Measurements from ENCODE around the gene UCMA. TPM values are rescaled to one million over a fixed set of nuclear protein-coding genes. Genes with fewer than 3 reads are reported as not detected.
"Not testable (repeated sequence)": the region's sequence is repeated elsewhere in the genome, so short reads cannot be mapped to it uniquely, and the experiment has no call there.

The UCMA gene
- total and polyA plus RNA-seq, 12 donors, result not detected

GRCh38 chr10:13239923-13240322 is 5.7 kb upstream of the UCMA start:
- Histone ChIP-seq H3K9me3 (no peaks in the 10 kb centered on the region), H3K27me3 (peaks cover 0 to 12% (median under 1%) of the 10 kb centered on the region in 7 donors), H3K4me3 (no peak overlapping the region), H3K36me3 (no peaks in the 10 kb centered on the region), H3K4me1 (no peaks in the 10 kb centered on the region), H3K27ac (no peak overlapping the region)
- ATAC-seq, result no peak
- intact Hi-C loops (cut with DNase I), result no loop called here
- TF ChIP-seq, protein P1, sequence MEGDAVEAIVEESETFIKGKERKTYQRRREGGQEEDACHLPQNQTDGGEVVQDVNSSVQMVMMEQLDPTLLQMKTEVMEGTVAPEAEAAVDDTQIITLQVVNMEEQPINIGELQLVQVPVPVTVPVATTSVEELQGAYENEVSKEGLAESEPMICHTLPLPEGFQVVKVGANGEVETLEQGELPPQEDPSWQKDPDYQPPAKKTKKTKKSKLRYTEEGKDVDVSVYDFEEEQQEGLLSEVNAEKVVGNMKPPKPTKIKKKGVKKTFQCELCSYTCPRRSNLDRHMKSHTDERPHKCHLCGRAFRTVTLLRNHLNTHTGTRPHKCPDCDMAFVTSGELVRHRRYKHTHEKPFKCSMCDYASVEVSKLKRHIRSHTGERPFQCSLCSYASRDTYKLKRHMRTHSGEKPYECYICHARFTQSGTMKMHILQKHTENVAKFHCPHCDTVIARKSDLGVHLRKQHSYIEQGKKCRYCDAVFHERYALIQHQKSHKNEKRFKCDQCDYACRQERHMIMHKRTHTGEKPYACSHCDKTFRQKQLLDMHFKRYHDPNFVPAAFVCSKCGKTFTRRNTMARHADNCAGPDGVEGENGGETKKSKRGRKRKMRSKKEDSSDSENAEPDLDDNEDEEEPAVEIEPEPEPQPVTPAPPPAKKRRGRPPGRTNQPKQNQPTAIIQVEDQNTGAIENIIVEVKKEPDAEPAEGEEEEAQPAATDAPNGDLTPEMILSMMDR (IDR thresholded peaks at IDR 0.05), result no peak
- WGBS, 2 donors, result 87 to 90% methylated on average over 7 of the region's 7 CpGs
- DNase-seq, result no peak

GRCh38 chr10:13238271-13239077 is 4.3 kb upstream of the UCMA start:
- Histone ChIP-seq H3K27me3 (peaks cover 0 to 27% (median 11%) of the 10 kb centered on the region in 7 donors), H3K36me3 (no peaks in the 10 kb centered on the region), H3K4me3 (no peak overlapping the region), H3K27ac (no peak overlapping the region), H3K9me3 (no peaks in the 10 kb centered on the region), H3K4me1 (no peaks in the 10 kb centered on the region)
- TF ChIP-seq, protein P1 (IDR thresholded peaks at IDR 0.05), result no peak
- DNase-seq, result no peak
- 82% methylated on average over 16 of the region's 16 CpGs for WGBS, 2 donors
- intact Hi-C loops (cut with DNase I), result no loop called here
- no peak for ATAC-seq

DNA sequence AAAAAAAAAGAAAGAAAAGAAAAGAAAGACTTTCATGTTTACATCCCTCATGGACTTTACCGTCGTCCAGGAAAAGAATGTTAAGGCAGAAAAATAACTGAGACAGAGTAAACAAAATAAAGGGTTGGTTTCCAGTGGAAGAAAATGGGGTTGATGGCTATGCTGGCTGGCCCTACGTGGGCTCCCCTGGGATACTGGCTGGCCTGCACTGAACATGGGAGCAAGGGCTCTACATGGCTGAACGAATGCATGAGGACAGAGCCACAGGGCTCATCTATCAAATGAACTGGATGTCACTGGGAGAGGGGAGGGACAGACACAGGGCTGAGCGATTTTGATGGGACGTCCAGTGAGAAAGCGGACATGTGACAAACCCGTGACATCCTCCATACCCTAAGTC is 2.5 kb upstream of the UCMA start:
- peaks cover 0 to 31% (median 14%) of the 10 kb centered on the region in 7 donors for H3K27me3 ChIP-seq
- 79 to 83% methylated on average over 8 of the region's 8 CpGs for WGBS, 2 donors
- intact Hi-C loops (cut with DNase I), result no loop called here
- no peak overlapping the region for H3K4me3 ChIP-seq
- H3K4me1 ChIP-seq, result no peaks in the 10 kb centered on the region
- no peaks in the 10 kb centered on the region for H3K9me3 ChIP-seq
- DNase-seq (no peak), ATAC-seq (no peak)
- no peaks in the 10 kb centered on the region for H3K36me3 ChIP-seq
- H3K27ac ChIP-seq, result no peak overlapping the region
- TF ChIP-seq, protein P1 (IDR thresholded peaks at IDR 0.05), result no peak

DNA sequence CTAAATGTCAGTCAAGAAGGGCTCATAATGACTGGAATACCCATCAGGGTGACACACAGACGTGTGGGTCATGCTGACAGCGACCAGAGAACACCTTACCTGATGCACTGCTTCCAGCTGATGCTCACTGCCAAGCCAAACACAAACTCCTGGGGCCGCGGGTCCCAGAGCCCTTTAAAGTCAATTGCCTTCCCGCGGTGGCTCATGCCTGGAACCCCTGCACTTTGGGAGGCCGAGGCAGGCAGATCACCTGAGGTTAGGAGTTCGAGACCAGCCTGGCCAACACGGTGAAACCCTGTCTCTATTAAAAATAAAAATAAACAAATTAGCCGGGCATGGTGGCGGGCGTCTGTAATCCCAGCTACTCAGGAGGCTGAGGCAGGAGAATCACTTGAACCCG is 562 bp upstream of the UCMA start:
- H3K4me1 ChIP-seq; DNase-seq; H3K36me3 ChIP-seq; H3K9me3 ChIP-seq; ATAC-seq; intact Hi-C loops (cut with DNase I); H3K4me3 ChIP-seq; H3K27ac ChIP-seq: not testable (repeated sequence)
- 91% methylated on average over 13 of the region's 13 CpGs for WGBS, 2 donors
- peaks cover 0 to 31% (median 14%) of the 10 kb centered on the region in 7 donors for H3K27me3 ChIP-seq

DNA sequence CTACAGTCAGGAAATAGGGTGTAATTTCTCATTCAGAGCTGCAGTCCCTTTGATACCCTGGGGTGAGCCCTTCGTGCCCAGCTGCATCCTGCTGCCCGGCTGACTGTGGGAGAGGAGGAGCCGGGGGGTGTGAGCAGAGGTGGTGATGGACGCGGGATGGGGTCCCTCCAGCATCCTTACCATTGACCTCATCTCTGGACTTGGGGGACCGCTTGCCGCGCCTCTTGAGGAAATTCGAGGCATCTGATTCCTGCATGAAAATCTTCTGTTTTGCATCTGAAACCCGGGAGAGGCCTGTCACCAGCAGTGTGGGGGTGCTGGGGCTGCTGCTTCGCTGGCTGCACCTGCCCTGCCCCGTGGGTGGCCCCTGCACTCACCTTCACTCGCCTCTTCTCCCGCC is 816 bp downstream of the UCMA start:
- no peaks in the 10 kb centered on the region for H3K9me3 ChIP-seq
- no peaks in the 10 kb centered on the region for H3K36me3 ChIP-seq
- 48 to 50% methylated on average over 14 of the region's 14 CpGs for WGBS, 2 donors
- DNase-seq (no peak), ATAC-seq (no peak)
- intact Hi-C loops (cut with DNase I), result no loop called here
- H3K27ac ChIP-seq, result no peak overlapping the region
- H3K27me3 ChIP-seq, result peaks cover 0 to 31% (median 14%) of the 10 kb centered on the region in 7 donors
- H3K4me3 ChIP-seq, result no peak overlapping the region
- no peaks in the 10 kb centered on the region for H3K4me1 ChIP-seq
- TF ChIP-seq, protein P1 (IDR thresholded peaks at IDR 0.05), result no peak

All from heart right ventricle (tissue), 16 donors.